WTC11 (cell line): ENCODE results near the gene ZP2. TPM values are rescaled to one million over a fixed set of nuclear protein-coding genes. Genes with fewer than 3 reads are reported as not detected.

ENCODE experiments used
- ATAC-seq: fragments of 200-7000 bp; cut with Tn5 transposase; 2 replicates; pipeline ENCODE4 v1.10.0; 2021; ENCODE audit warnings: mild to moderate bottlenecking, moderate library complexity
- CTCF ChIA-PET: fragments of 300-600 bp; sonication (Branson Sonifier 250); formaldehyde crosslinking; loops from one replicate; lab custom pipeline; 2021; ENCODE audit warnings: antibody characterized with exemption; lab: Charles Lee
- POLR2A ChIA-PET: fragments of 350-600 bp; sonication (Branson Sonifier 250); formaldehyde crosslinking; loops from one replicate; lab custom pipeline; 2021; ENCODE audit warnings: antibody characterized with exemption; lab: Charles Lee
- DNase-seq: peaks from one replicate; pipeline ENCODE4 v3.0.0; 2021; ENCODE audit warnings: low spot score
- H3K27ac Mint-ChIP-seq: 2 replicates; pipeline ENCODE4 v1.8.0; 2021; ENCODE audit warnings: mixed read lengths
- H3K27me3 Mint-ChIP-seq: 2 replicates; pipeline ENCODE4 v1.8.0; 2021; ENCODE audit warnings: low read depth, mild to moderate bottlenecking, moderate library complexity, mixed read lengths
- H3K36me3 Mint-ChIP-seq: 2 replicates; pipeline ENCODE4 v1.8.0; 2021; ENCODE audit warnings: mixed read lengths
- H3K4me1 Mint-ChIP-seq: 2 replicates; pipeline ENCODE4 v1.8.0; 2022; ENCODE audit warnings: mixed read lengths
- H3K4me3 Mint-ChIP-seq: 2 replicates; pipeline ENCODE4 v1.8.0; 2021; ENCODE audit warnings: mild to moderate bottlenecking, moderate library complexity, mixed read lengths
- H3K9me3 Mint-ChIP-seq: 2 replicates; pipeline ENCODE4 v1.8.0; 2021; ENCODE audit warnings: mixed read lengths
- ATF1 ChIP-seq: sonication (generic); formaldehyde crosslinking; IDR thresholded peaks from 2 replicates; pipeline ENCODE4 v1.8.1; 2023; ENCODE audit warnings: mild to moderate bottlenecking, moderate library complexity, missing genetic modification reagents
- ATF6 ChIP-seq: sonication (generic); formaldehyde crosslinking; IDR thresholded peaks from 2 replicates; pipeline ENCODE4 v1.8.1; 2023; ENCODE audit warnings: mild to moderate bottlenecking, missing genetic modification reagents
- CTCF ChIP-seq: fragments of 200-600 bp; IDR thresholded peaks from 2 replicates; pipeline ENCODE4 v1.8.0; 2022; ENCODE audit warnings: antibody characterized with exemption
- ELF4 ChIP-seq: sonication (generic); formaldehyde crosslinking; IDR thresholded peaks from 2 replicates; pipeline ENCODE4 v1.8.1; 2022; ENCODE audit warnings: low read depth, mild to moderate bottlenecking, moderate library complexity, missing genetic modification reagents
- MXD4 ChIP-seq: fragments of 250-450 bp; sonication (Bioruptor Pico); IDR thresholded peaks from 2 replicates; pipeline ENCODE4 v1.8.0; 2021; ENCODE audit warnings: mild to moderate bottlenecking, moderate library complexity, borderline replicate concordance
- NFE2L1 ChIP-seq: sonication (generic); formaldehyde crosslinking; IDR thresholded peaks from 2 replicates; pipeline ENCODE4 v1.8.1; 2023; ENCODE audit warnings: missing genetic modification reagents
- NFYB ChIP-seq: sonication (generic); formaldehyde crosslinking; conservative IDR thresholded peaks from 2 replicates; pipeline ENCODE4 v1.8.0; 2022; ENCODE audit warnings: low read depth, missing genetic modification reagents
- SMAD4 ChIP-seq: sonication (generic); formaldehyde crosslinking; IDR thresholded peaks from 2 replicates; pipeline ENCODE4 v1.8.0; 2022; ENCODE audit warnings: mild to moderate bottlenecking, missing genetic modification reagents
- SOX15 ChIP-seq: fragments of 250-450 bp; sonication (Bioruptor Pico); IDR thresholded peaks from 2 replicates; pipeline ENCODE4 v1.9.0; 2021; ENCODE audit warnings: mild to moderate bottlenecking
- TCF7 ChIP-seq: sonication (generic); formaldehyde crosslinking; IDR thresholded peaks from 2 replicates; pipeline ENCODE4 v1.8.0; 2022; ENCODE audit warnings: mild to moderate bottlenecking, low read depth, missing genetic modification reagents, moderate library complexity
- TEAD1 ChIP-seq: sonication (generic); formaldehyde crosslinking; IDR thresholded peaks from 2 replicates; pipeline ENCODE4 v1.8.0; 2022; ENCODE audit warnings: mild to moderate bottlenecking, missing genetic modification reagents
- ZNF121 ChIP-seq: sonication (generic); formaldehyde crosslinking; IDR thresholded peaks from 2 replicates; pipeline ENCODE4 v1.8.0; 2023; ENCODE audit warnings: missing genetic modification reagents
- ZNF219 ChIP-seq: sonication (generic); formaldehyde crosslinking; IDR thresholded peaks from 2 replicates; pipeline ENCODE4 v1.8.0; 2023; ENCODE audit warnings: missing genetic modification reagents, mild to moderate bottlenecking, borderline replicate concordance
- ZNF423 ChIP-seq: fragments of 250-450 bp; sonication (Bioruptor Pico); IDR thresholded peaks from 2 replicates; pipeline ENCODE4 v2.1.2; 2022; ENCODE audit warnings: mild to moderate bottlenecking, moderate library complexity
- total RNA-seq: library from RNA; stranded (reverse); gene quantifications from 3 replicates; pipeline ENCODE4 v1.2.3, GENCODE V29; 2021
- TF ChIP-seq, protein P1 (sequence below): sonication (generic); formaldehyde crosslinking; IDR thresholded peaks from 2 replicates; pipeline ENCODE4 v1.8.0; 2022; ENCODE audit warnings: missing genetic modification reagents
- TF ChIP-seq, protein P2 (sequence below): sonication (generic); formaldehyde crosslinking; IDR thresholded peaks from 2 replicates; pipeline ENCODE4 v1.8.1; 2022; ENCODE audit warnings: mild to moderate bottlenecking, moderate library complexity, missing genetic modification reagents
- TF ChIP-seq, protein P3 (sequence below): sonication (generic); formaldehyde crosslinking; IDR thresholded peaks from 2 replicates; pipeline ENCODE4 v1.8.1; 2022; ENCODE audit warnings: missing genetic modification reagents, borderline replicate concordance
- TF ChIP-seq, protein P4 (sequence below): fragments of 250-450 bp; sonication (Bioruptor Pico); IDR thresholded peaks from 2 replicates; pipeline ENCODE4 v1.9.0; 2021; ENCODE audit warnings: moderate library complexity, mild to moderate bottlenecking, inconsistent platforms, borderline replicate concordance
- TF ChIP-seq, protein P5 (sequence below): sonication (generic); formaldehyde crosslinking; IDR thresholded peaks from 2 replicates; pipeline ENCODE4 v1.8.0; 2023; ENCODE audit warnings: mild to moderate bottlenecking, missing genetic modification reagents

ZP2 gene
- total RNA-seq, 1 experiment from 2014 or later = 0.07 TPM

- TF ChIP-seq NFYB (CRISPR knock-in tag) (no peak), TCF7 (no peak)
- TF ChIP-seq, protein P1, sequence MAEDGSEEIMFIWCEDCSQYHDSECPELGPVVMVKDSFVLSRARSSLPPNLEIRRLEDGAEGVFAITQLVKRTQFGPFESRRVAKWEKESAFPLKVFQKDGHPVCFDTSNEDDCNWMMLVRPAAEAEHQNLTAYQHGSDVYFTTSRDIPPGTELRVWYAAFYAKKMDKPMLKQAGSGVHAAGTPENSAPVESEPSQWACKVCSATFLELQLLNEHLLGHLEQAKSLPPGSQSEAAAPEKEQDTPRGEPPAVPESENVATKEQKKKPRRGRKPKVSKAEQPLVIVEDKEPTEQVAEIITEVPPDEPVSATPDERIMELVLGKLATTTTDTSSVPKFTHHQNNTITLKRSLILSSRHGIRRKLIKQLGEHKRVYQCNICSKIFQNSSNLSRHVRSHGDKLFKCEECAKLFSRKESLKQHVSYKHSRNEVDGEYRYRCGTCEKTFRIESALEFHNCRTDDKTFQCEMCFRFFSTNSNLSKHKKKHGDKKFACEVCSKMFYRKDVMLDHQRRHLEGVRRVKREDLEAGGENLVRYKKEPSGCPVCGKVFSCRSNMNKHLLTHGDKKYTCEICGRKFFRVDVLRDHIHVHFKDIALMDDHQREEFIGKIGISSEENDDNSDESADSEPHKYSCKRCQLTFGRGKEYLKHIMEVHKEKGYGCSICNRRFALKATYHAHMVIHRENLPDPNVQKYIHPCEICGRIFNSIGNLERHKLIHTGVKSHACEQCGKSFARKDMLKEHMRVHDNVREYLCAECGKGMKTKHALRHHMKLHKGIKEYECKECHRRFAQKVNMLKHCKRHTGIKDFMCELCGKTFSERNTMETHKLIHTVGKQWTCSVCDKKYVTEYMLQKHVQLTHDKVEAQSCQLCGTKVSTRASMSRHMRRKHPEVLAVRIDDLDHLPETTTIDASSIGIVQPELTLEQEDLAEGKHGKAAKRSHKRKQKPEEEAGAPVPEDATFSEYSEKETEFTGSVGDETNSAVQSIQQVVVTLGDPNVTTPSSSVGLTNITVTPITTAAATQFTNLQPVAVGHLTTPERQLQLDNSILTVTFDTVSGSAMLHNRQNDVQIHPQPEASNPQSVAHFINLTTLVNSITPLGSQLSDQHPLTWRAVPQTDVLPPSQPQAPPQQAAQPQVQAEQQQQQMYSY = no peak
Observed at GRCh38 chr16:21199607-21200218, 11.7 kb downstream of the ZP2 start (continued).

DNA sequence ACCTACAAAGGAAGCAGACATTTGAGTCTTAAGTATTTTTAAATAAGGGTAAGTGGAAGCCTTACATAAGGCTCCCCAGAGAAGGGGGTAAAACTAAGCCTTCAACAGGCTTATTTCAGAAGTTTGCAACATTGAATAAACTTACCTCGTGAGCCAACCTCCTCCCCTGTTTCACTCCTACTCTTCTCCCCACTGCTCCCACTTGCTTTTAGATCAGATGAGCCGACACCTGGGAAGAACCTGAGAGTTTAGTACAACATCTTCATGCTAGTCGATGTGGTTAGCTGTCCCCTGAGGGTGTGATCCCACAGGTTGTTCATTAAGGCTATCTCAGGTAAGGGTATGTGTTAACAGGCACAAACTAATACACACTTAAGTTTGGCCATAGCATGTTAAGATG lies 13.8 kb downstream of the ZP2 start:
- ChIA-PET CTCF (interaction anchor here (1.1 to 1.8 kb wide), 3 partner anchors 9 to 103 kb away, joined by 3 to 8 read pairs (median 4); no protein-coding TSS in a partner anchor), POLR2A (no interaction called here)
- Mint-ChIP-seq H3K27me3 (no peaks in the 10 kb centered on the region; the same call in 1 of the 2 replicates), H3K9me3 (no peaks in the 10 kb centered on the region)
- DNase-seq = no peak
- TF ChIP-seq ELF4 (CRISPR knock-in tag) = no peak
- TF ChIP-seq NFE2L1 (CRISPR knock-in tag) = no peak
- TF ChIP-seq, protein P2, sequence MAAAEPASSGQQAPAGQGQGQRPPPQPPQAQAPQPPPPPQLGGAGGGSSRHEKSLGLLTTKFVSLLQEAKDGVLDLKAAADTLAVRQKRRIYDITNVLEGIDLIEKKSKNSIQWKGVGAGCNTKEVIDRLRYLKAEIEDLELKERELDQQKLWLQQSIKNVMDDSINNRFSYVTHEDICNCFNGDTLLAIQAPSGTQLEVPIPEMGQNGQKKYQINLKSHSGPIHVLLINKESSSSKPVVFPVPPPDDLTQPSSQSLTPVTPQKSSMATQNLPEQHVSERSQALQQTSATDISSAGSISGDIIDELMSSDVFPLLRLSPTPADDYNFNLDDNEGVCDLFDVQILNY (CRISPR knock-in tag) = no peak
- no peak for TF ChIP-seq ZNF219 (CRISPR knock-in tag)
- TF ChIP-seq ATF6 (CRISPR knock-in tag) = no peak
- TF ChIP-seq, all 79 proteins: peak for 0
- no peaks in the 10 kb centered on the region for H3K36me3 Mint-ChIP-seq
- H3K4me1 Mint-ChIP-seq = no peaks in the 10 kb centered on the region
- no peak overlapping the region for H3K4me3 Mint-ChIP-seq
- no peak for ATAC-seq
- H3K27ac Mint-ChIP-seq = no peak overlapping the region

- Mint-ChIP-seq H3K4me3 (no peak overlapping the region), H3K9me3 (peaks cover 3% of the 10 kb centered on the region; the same call in 1 of the 2 replicates), H3K27ac (no peak overlapping the region), H3K4me1 (no peaks in the 10 kb centered on the region), H3K27me3 (no peaks in the 10 kb centered on the region; the same call in 1 of the 2 replicates), H3K36me3 (no peaks in the 10 kb centered on the region)
- TF ChIP-seq, protein P3, sequence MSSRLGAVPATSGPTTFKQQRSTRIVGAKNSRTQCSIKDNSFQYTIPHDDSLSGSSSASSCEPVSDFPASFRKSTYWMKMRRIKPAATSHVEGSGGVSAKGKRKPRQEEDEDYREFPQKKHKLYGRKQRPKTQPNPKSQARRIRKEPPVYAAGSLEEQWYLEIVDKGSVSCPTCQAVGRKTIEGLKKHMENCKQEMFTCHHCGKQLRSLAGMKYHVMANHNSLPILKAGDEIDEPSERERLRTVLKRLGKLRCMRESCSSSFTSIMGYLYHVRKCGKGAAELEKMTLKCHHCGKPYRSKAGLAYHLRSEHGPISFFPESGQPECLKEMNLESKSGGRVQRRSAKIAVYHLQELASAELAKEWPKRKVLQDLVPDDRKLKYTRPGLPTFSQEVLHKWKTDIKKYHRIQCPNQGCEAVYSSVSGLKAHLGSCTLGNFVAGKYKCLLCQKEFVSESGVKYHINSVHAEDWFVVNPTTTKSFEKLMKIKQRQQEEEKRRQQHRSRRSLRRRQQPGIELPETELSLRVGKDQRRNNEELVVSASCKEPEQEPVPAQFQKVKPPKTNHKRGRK (CRISPR knock-in tag) = no peak
- TF ChIP-seq TEAD1 (CRISPR knock-in tag) = no peak
- TF ChIP-seq MXD4 (CRISPR knock-in tag) = no peak
- TF ChIP-seq CTCF = no peak
- no peak for TF ChIP-seq ZNF121
- TF ChIP-seq ATF1 = no peak
- TF ChIP-seq SOX15 = no peak
- TF ChIP-seq, protein P4, sequence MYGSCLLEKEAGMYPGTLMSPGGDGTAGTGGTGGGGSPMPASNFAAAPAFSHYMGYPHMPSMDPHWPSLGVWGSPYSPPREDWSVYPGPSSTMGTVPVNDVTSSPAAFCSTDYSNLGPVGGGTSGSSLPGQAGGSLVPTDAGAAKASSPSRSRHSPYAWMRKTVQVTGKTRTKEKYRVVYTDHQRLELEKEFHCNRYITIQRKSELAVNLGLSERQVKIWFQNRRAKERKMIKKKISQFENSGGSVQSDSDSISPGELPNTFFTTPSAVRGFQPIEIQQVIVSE = no peak
- TF ChIP-seq SMAD4 (CRISPR knock-in tag) = no peak
- TF ChIP-seq, protein P5, sequence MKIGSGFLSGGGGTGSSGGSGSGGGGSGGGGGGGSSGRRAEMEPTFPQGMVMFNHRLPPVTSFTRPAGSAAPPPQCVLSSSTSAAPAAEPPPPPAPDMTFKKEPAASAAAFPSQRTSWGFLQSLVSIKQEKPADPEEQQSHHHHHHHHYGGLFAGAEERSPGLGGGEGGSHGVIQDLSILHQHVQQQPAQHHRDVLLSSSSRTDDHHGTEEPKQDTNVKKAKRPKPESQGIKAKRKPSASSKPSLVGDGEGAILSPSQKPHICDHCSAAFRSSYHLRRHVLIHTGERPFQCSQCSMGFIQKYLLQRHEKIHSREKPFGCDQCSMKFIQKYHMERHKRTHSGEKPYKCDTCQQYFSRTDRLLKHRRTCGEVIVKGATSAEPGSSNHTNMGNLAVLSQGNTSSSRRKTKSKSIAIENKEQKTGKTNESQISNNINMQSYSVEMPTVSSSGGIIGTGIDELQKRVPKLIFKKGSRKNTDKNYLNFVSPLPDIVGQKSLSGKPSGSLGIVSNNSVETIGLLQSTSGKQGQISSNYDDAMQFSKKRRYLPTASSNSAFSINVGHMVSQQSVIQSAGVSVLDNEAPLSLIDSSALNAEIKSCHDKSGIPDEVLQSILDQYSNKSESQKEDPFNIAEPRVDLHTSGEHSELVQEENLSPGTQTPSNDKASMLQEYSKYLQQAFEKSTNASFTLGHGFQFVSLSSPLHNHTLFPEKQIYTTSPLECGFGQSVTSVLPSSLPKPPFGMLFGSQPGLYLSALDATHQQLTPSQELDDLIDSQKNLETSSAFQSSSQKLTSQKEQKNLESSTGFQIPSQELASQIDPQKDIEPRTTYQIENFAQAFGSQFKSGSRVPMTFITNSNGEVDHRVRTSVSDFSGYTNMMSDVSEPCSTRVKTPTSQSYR = no peak
- TF ChIP-seq ZNF423 = no peak
- DNase-seq = no peak
- no peak for ATAC-seq
- POLR2A ChIA-PET = no interaction called here
- CTCF ChIA-PET = interaction anchor here (1.1 to 1.8 kb wide), 2 partner anchors 8 to 104 kb away, joined by 3 to 8 read pairs; no protein-coding TSS in a partner anchor
Observed at GRCh38 chr16:21197112-21197511, 14.3 kb downstream of the ZP2 start.
